GM18951 (cell line): ENCODE results near the gene AGAP1.

Source experiments
- POLR2A ChIP-seq: IDR thresholded peaks from 4 replicates; pipeline ENCODE4 v1.6.1; 2011; ENCODE audit warnings: mild to moderate bottlenecking; ENCODE audit not compliant: insufficient read length, insufficient read depth; ENCODE audit errors: extremely low read depth
- in situ Hi-C: fragments of 300-500 bp; cut with MboI; formaldehyde crosslinking; loops from one replicate; pipeline ENCODE4 v1.12.0; 2022; ENCODE audit warnings: low sequenced_read_pairs, mixed read lengths, inconsistent platforms; ENCODE audit not compliant: unreplicated experiment

Gene AGAP1

DNA sequence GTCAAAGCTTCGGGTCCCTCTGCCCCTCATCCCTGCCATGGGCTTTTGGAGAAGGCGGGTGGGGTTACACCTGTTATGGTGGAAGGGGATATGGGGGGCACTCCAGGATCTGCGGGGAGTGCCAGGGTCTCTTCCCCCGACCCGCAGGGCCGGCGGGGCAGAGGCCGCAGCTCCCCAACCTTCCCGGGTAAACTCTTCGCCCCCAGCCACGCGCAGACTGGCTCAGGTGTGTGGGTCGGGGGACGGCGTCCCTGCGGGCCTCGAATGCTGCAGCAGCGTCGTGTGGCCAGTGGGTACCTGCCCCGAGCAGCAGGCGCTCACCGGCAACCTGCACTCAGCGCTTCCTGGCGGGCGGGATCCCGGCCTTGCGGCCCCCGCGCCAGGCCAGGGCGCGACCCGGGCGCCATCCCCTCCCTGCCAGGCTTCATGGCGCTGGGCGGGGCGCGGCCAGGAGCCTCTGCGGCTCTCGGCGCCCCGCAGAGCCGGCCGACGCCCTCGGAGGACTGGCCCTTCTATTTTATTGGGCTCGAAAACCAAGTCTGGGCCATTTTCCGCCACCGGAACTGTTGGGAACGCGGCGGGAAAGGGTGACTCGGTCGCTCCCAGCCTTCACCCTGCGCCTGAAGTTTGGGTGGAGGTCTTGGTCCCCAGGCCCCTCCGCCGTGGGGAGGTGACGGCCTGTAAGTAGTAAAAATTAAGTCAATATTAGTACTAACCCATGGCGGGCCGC, 669.8 kb downstream of the AGAP1 start:
- in situ Hi-C loops = no loop called here
- no peak for TF ChIP-seq POLR2A

DNA sequence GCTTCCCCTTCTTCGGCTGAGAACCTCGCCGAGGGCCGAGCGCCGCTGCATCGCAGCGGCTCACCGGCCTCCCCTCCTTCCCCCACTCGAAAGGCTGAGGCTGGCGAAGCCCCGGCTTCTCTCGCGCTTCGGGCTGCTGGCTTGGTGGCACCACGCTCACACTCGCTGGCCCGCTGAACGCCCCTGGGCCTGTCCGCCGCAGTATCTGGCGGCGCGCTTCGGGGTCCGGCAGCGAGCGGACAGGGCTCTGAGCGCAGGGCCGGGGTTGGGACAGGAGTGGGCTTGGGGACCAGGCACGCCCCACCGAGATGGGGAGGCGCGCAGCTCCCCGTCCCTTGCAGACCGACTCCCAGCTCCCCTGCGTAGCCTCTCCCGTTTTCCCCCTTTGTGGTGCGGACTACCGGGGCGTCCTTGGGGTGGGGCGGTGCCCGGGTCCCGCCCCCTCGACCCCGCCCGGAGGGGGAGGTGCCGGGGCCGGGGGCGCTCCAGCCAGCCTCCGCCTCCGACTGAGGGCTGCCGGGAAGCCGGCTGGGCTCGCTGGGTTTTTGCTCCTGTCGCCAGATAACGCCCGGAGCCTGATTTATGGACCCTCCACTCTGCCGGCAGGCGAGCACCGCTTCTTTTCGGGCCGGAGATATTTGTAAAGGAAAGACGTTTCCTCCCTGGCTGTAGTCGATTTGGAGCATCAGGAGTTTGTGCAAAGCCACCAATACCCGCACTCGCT, 670.5 kb downstream of the AGAP1 start:
- in situ Hi-C loops = no loop called here
- no peak for TF ChIP-seq POLR2A

- in situ Hi-C loops = no loop called here
- no peak for TF ChIP-seq POLR2A
Observed at GRCh38 chr2:236164925-236165841, 671.3 kb downstream of the AGAP1 start.

- in situ Hi-C loops = no loop called here
- TF ChIP-seq POLR2A = no peak
Observed at GRCh38 chr2:236165842-236166795, 672.3 kb downstream of the AGAP1 start.

- no peak for TF ChIP-seq POLR2A
- in situ Hi-C loops = no loop called here
Observed at GRCh38 chr2:236166796-236167296, 673.0 kb downstream of the AGAP1 start.

DNA sequence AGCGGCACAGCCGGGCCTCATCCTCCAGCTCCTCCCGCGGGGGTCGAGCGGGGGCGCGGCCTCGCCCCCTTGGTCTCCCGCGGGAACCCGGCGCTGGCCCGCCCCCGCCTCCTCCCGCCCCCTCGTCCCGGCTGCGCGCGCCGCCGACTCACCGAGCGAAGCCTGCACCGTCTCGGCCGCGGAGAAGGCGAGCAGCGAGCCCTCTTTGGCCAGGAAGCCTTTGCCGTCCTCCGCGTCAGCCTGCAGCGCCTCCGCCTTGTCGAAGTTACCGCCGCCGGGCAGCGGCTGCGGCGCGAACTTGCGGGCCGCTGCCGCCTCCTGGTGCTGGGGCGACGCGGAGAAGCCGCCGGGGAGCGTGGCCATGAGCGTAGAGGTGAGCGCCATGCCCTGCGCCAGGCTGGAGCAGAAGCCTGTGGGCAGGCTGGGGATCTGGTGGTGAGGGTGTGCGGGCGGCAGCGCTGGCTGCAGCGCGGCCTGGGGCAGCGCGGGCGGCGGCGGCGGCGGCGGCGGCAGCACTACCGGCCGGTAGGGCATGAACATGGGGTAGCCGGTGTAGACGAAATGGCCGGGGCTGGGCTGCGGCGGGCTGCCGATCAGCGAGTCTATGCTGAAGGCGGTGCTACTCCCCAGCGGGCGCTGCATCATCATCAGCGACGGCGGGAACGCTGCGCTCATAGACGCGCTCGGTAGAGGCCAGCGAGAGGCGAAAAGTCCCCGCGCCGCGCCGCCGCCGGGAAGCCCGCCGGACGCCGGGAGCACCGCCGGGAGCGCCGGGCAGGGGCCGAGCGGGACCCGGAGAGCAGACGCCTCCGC, 673.7 kb downstream of the AGAP1 start:
- in situ Hi-C loops = no loop called here
- TF ChIP-seq POLR2A = no peak

DNA sequence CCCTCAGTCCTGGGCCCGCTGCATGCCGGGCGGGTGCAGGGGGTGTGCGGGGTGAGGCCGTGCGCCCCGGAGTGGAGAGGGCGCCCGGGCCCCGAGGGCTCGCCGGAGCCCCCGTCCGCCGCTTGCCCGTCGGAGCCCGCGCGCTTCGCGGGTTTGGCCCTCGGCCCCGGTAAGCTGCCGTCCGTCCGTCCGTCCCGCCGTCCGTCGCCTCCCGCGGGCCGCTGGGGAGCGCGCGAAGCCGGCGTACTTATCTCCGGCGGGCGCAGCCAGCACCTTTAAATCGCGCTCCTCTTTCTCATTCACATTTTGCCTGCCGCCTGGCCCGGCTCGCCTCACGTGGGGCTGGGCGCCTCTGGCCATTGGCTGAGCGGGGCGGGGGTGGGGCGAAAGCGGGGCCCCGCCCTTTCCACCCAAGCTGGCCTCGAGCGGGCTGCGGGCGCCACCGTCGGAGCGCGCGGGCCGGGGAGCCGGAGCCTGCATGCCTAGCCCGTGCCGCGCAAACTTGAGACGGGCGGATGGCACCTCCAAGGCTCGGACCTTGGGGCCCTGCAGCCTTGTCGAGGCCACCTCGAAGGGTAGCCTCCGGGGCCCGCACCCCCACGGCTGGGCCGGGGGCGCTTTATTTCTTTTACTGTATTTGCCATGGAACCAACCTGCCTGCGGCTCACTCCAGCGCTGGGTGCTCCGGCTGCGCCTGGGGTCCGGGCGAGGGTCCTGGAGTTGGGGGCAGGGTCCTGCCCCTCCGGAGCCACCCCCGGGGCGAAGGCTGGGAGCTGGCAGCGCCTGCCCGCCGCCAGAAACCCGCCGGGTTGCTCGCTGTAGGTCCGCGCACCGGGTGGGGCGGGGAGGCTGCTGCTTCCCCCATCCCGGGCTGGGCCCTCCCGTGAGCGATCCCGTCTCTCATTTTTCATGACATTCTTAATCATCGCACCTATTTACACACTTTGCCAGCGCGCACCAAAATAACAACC, 674.6 kb downstream of the AGAP1 start, which contains the start of gene GBX2:
GBX2 (minus strand) TSS at position 277 of the 971 bp plus-strand sequence. CDS start 415 bp downstream, outside the sequence.
- in situ Hi-C loops = no loop called here
- no peak for TF ChIP-seq POLR2A

- no peak for TF ChIP-seq POLR2A
- in situ Hi-C loops = no loop called here
Observed at GRCh38 chr2:236169151-236169721, 675.4 kb downstream of the AGAP1 start.

- TF ChIP-seq POLR2A = no peak
- in situ Hi-C loops = loop anchor here (5.0 kb wide), 1 partner anchor 393 kb away; no protein-coding TSS in a partner anchor
Observed at GRCh38 chr2:236169741-236170589, 676.1 kb downstream of the AGAP1 start.
